Neural cell (in vitro differentiated cells): ENCODE measurements around the gene SAMD3. TPM values are rescaled to one million over a fixed set of nuclear protein-coding genes. Genes with fewer than 3 reads are reported as not detected.
"Not testable (repeated sequence)": the region's sequence is repeated elsewhere in the genome, so short reads cannot be mapped to it uniquely, and the experiment has no call there.

Experiments
- H2AFZ ChIP-seq: fragments of 200-600, 300-800 bp; sonication (generic), shearing (Covaris generic); 2 replicates; pipeline ENCODE4 v1.6.0; 2014; ENCODE audit warnings: low read depth, mild to moderate bottlenecking, antibody characterized with exemption, low read length, moderate library complexity
- H3F3A ChIP-seq: fragments of 200-600 bp; shearing (Covaris generic); 2 replicates; pipeline ENCODE4 v1.6.1; 2016; ENCODE audit warnings: mild to moderate bottlenecking, moderate library complexity, mixed read lengths, antibody characterized with exemption, low read length; ENCODE audit not compliant: insufficient read depth, poor library complexity, severe bottlenecking
- H3K27ac ChIP-seq: fragments of 200-600, 300-800 bp; sonication (generic), shearing (Covaris generic); 2 replicates; pipeline ENCODE4 v1.5.1; 2014; ENCODE audit warnings: mild to moderate bottlenecking, low read length, moderate library complexity
- H3K27me3 ChIP-seq: fragments of 300-800, 200-600 bp; sonication (generic), shearing (Covaris generic); 2 replicates; pipeline ENCODE4 v1.6.0; 2014; ENCODE audit warnings: mild to moderate bottlenecking, low read depth, low read length, moderate library complexity; ENCODE audit not compliant: insufficient read depth
- H3K36me3 ChIP-seq: fragments of 300-800, 200-600 bp; sonication (generic), shearing (Covaris generic); 2 replicates; pipeline ENCODE4 v1.5.1; 2014; ENCODE audit warnings: mild to moderate bottlenecking, antibody characterized with exemption, low read length, moderate library complexity; ENCODE audit not compliant: insufficient read depth
- H3K4me2 ChIP-seq: fragments of 300-800, 200-600 bp; sonication (generic), shearing (Covaris generic); 2 replicates; pipeline ENCODE4 v1.6.0; 2014; ENCODE audit warnings: mild to moderate bottlenecking, low read length
- H3K4me3 ChIP-seq: fragments of 300-800, 200-600 bp; sonication (generic), shearing (Covaris generic); 2 replicates; pipeline ENCODE4 v1.5.1; 2014; ENCODE audit warnings: mild to moderate bottlenecking, low read length, moderate library complexity
- H3K79me2 ChIP-seq: fragments of 200-600 bp; shearing (Covaris generic); replicated peaks from 2 replicates; pipeline ENCODE4 v1.6.0; 2014; ENCODE audit warnings: mild to moderate bottlenecking, low read length, moderate library complexity; ENCODE audit not compliant: insufficient read depth
- H3K9ac ChIP-seq: fragments of 300-800, 200-600 bp; sonication (generic), shearing (Covaris generic); 2 replicates; pipeline ENCODE4 v1.6.1; 2016; ENCODE audit warnings: mild to moderate bottlenecking, low read length, mixed read lengths
- H3K9me2 ChIP-seq: fragments of 200-600 bp; shearing (Covaris generic); 2 replicates; pipeline ENCODE4 v1.6.1; 2016; ENCODE audit warnings: mild to moderate bottlenecking, low read length, mixed read lengths; ENCODE audit not compliant: insufficient read depth
- H3K9me3 ChIP-seq: fragments of 200-600, 300-800 bp; sonication (generic), shearing (Covaris generic); 2 replicates; pipeline ENCODE4 v1.6.1; 2016; ENCODE audit warnings: mild to moderate bottlenecking, mixed run types, low read length, moderate library complexity, mixed read lengths
- H4K20me1 ChIP-seq: fragments of 200-600 bp; shearing (Covaris generic); 2 replicates; pipeline ENCODE4 v1.6.1; 2016; ENCODE audit warnings: mild to moderate bottlenecking, mixed run types; ENCODE audit not compliant: insufficient read depth
- EP300 ChIP-seq: fragments of 450-650 bp; conservative IDR thresholded peaks from 2 replicates; pipeline ENCODE4 v1.6.1; 2014; ENCODE audit warnings: antibody characterized with exemption, mild to moderate bottlenecking, moderate library complexity; ENCODE audit not compliant: poor library complexity, severe bottlenecking
- EZH2 ChIP-seq: fragments of 200-600, 300-800 bp; shearing (Covaris generic), sonication (generic); IDR thresholded peaks from 2 replicates; pipeline ENCODE4 v1.6.1; 2014; ENCODE audit warnings: antibody characterized with exemption, low read length, borderline replicate concordance, mild to moderate bottlenecking; ENCODE audit not compliant: insufficient read depth, poor library complexity, severe bottlenecking
- MXI1 ChIP-seq: fragments of 450-650 bp; conservative IDR thresholded peaks from 2 replicates; pipeline ENCODE4 v1.6.1; 2014; ENCODE audit warnings: antibody characterized with exemption, mild to moderate bottlenecking; ENCODE audit not compliant: poor library complexity, severe bottlenecking
- POLR2AphosphoS5 ChIP-seq: IDR thresholded peaks from 2 replicates; pipeline ENCODE4 v1.6.1; 2012
- RAD21 ChIP-seq: fragments of 450-650 bp; conservative IDR thresholded peaks from 2 replicates; pipeline ENCODE4 v1.6.1; 2014; ENCODE audit warnings: antibody characterized with exemption, mild to moderate bottlenecking, moderate library complexity
- SMC3 ChIP-seq: fragments of 450-650 bp; conservative IDR thresholded peaks from 2 replicates; pipeline ENCODE4 v1.6.1; 2014; ENCODE audit warnings: antibody characterized with exemption, mild to moderate bottlenecking, moderate library complexity; ENCODE audit not compliant: poor library complexity
- TAF1 ChIP-seq: IDR thresholded peaks from 2 replicates; pipeline ENCODE4 v1.6.1; 2012; ENCODE audit warnings: low read depth
- polyA plus RNA-seq: library from polyadenylated mRNA; depleted of rRNA; stranded (reverse); fragments of >200 nt; gene quantifications from 2 replicates; pipeline ENCODE4 v1.2.3, GENCODE V29; 2014
- TF ChIP-seq, protein P1 (sequence below): fragments of 450-650 bp; IDR thresholded peaks from 2 replicates; pipeline ENCODE4 v1.5.1; 2014; ENCODE audit warnings: antibody characterized with exemption, mild to moderate bottlenecking, moderate library complexity; ENCODE audit not compliant: poor library complexity, severe bottlenecking
- TF ChIP-seq, protein P2 (sequence below): IDR thresholded peaks from 2 replicates; pipeline ENCODE4 v1.6.1; 2012; ENCODE audit warnings: borderline replicate concordance

Gene SAMD3
- polyA plus RNA-seq, 1 donor from 2014 or later: 17.1 TPM

DNA sequence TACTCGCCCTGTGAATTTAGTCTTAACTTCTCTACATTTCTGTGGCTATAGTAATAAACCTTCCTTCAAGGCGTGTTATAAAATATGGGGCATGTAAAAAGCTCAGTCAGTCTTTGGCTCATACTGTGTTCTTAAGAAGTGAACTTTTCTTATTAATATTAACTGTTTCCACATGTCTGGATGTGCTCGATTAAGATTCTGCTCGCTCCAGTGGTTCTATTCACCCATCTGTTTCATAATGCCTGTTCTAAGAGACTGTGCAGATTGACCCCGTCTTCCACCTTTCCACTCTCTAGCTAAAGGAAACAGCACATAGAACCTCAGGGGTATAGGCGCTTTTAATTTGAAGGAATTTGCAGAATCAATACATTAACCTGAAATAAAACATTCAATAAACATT lies 104.5 kb downstream of the SAMD3 start:
- Histone ChIP-seq H3K79me2 (no peaks in the 10 kb centered on the region), H2AFZ (no peak overlapping the region), H3K36me3 (no peaks in the 10 kb centered on the region), H3K4me2 (no peak overlapping the region), H3K27ac (no peak overlapping the region), H3K27me3 (no peaks in the 10 kb centered on the region), H3K9ac (no peak overlapping the region), H4K20me1 (no peaks in the 10 kb centered on the region), H3K9me3 (no peaks in the 10 kb centered on the region), H3F3A (no peaks in the 10 kb centered on the region), H3K9me2 (no peaks in the 10 kb centered on the region), H3K4me3 (no peak overlapping the region)
- TF ChIP-seq POLR2AphosphoS5 (no peak), SMC3 (no peak), MXI1 (no peak), TAF1 (no peak), EZH2 (no peak), EP300 (no peak), RAD21 (no peak)
- TF ChIP-seq, protein P1, sequence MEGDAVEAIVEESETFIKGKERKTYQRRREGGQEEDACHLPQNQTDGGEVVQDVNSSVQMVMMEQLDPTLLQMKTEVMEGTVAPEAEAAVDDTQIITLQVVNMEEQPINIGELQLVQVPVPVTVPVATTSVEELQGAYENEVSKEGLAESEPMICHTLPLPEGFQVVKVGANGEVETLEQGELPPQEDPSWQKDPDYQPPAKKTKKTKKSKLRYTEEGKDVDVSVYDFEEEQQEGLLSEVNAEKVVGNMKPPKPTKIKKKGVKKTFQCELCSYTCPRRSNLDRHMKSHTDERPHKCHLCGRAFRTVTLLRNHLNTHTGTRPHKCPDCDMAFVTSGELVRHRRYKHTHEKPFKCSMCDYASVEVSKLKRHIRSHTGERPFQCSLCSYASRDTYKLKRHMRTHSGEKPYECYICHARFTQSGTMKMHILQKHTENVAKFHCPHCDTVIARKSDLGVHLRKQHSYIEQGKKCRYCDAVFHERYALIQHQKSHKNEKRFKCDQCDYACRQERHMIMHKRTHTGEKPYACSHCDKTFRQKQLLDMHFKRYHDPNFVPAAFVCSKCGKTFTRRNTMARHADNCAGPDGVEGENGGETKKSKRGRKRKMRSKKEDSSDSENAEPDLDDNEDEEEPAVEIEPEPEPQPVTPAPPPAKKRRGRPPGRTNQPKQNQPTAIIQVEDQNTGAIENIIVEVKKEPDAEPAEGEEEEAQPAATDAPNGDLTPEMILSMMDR: no peak
- TF ChIP-seq, protein P2, sequence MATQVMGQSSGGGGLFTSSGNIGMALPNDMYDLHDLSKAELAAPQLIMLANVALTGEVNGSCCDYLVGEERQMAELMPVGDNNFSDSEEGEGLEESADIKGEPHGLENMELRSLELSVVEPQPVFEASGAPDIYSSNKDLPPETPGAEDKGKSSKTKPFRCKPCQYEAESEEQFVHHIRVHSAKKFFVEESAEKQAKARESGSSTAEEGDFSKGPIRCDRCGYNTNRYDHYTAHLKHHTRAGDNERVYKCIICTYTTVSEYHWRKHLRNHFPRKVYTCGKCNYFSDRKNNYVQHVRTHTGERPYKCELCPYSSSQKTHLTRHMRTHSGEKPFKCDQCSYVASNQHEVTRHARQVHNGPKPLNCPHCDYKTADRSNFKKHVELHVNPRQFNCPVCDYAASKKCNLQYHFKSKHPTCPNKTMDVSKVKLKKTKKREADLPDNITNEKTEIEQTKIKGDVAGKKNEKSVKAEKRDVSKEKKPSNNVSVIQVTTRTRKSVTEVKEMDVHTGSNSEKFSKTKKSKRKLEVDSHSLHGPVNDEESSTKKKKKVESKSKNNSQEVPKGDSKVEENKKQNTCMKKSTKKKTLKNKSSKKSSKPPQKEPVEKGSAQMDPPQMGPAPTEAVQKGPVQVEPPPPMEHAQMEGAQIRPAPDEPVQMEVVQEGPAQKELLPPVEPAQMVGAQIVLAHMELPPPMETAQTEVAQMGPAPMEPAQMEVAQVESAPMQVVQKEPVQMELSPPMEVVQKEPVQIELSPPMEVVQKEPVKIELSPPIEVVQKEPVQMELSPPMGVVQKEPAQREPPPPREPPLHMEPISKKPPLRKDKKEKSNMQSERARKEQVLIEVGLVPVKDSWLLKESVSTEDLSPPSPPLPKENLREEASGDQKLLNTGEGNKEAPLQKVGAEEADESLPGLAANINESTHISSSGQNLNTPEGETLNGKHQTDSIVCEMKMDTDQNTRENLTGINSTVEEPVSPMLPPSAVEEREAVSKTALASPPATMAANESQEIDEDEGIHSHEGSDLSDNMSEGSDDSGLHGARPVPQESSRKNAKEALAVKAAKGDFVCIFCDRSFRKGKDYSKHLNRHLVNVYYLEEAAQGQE: no peak

DNA sequence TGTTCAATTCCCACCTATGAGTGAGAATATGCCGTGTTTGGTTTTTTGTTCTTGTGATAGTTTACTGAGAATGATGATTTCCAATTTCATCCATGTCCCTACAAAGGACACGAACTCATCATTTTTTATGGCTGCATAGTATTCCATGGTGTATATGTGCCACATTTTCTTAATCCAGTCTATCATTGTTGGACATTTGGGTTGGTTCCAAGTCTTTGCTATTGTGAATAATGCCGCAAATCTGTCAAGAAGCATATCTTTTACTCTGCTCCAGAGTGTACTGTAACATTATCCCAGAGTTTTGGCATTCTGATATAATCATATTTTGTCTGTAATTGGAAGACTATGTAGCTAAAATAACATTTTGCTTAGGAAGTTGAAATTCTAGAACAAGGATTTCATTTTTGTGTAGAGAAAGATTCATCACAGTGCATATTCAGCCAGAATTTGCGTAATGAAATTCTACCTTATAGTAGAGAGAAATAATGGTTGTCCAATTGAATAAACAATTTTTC lies 105.5 kb downstream of the SAMD3 start:
- H3K36me3 ChIP-seq, H3K4me3 ChIP-seq, H3K4me2 ChIP-seq, H3K27ac ChIP-seq, H3K27me3 ChIP-seq, H2AFZ ChIP-seq, H3F3A ChIP-seq, H3K9me3 ChIP-seq, H4K20me1 ChIP-seq, H3K9ac ChIP-seq, H3K79me2 ChIP-seq, H3K9me2 ChIP-seq: not testable (repeated sequence)

DNA sequence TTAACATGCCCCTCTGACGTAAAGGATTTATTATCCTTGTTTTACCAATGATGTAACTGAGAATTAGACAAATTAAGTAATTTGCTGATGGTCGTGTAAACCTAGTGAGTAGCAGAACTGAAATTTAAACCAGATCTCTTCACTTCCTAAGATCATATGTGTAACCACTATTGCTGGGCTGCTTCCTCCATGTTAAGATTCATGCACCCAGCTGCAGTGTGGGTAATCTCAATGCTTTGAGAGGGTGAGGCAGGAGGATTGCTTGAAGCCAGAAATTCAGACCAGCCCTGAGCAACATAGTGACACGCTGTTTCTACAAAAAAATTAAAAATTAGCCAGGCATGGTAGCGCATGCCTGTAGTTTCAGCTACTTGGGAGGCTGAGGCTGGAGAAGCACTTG lies 106.5 kb downstream of the SAMD3 start:
- H3K9ac ChIP-seq: no peak overlapping the region
- H3K36me3 ChIP-seq: no peaks in the 10 kb centered on the region
- H3K9me2 ChIP-seq: no peaks in the 10 kb centered on the region
- TF ChIP-seq, protein P1: no peak
- TF ChIP-seq SMC3 (no peak), TAF1 (no peak), POLR2AphosphoS5 (no peak), EP300 (no peak), RAD21 (no peak), MXI1 (no peak), EZH2 (no peak)
- TF ChIP-seq, protein P2: no peak
- H3K4me3 ChIP-seq: no peak overlapping the region
- H3F3A ChIP-seq: no peaks in the 10 kb centered on the region
- H3K27ac ChIP-seq: no peak overlapping the region
- no peaks in the 10 kb centered on the region for H3K27me3 ChIP-seq
- H2AFZ ChIP-seq: no peak overlapping the region
- H3K9me3 ChIP-seq: no peaks in the 10 kb centered on the region
- no peaks in the 10 kb centered on the region for H4K20me1 ChIP-seq
- no peaks in the 10 kb centered on the region for H3K79me2 ChIP-seq
- H3K4me2 ChIP-seq: no peak overlapping the region
